ENCODE measurements around the gene CACNG3.

The CACNG3 gene

GRCh38 chr16:24367186-24367710 is 111.1 kb downstream of the CACNG3 start:
- Histone ChIP-seq H3K4me3 (ENCODE audit: low read length in 2 of 2) (no peak overlapping the region), H3K27me3 (ENCODE audit: control insufficient read depth in 2 of 2, insufficient read depth in 2 of 2, low read length in 2 of 2) (no peaks in the 10 kb centered on the region), H3K36me3 (ENCODE audit: control insufficient read depth in 2 of 2, insufficient read depth in 2 of 2, low read length in 2 of 2) (no peaks in the 10 kb centered on the region), H3K4me1 (ENCODE audit: control insufficient read depth in 2 of 2, insufficient read depth in 2 of 2, low read length in 2 of 2) (no peaks in the 10 kb centered on the region), H3K9ac (ENCODE audit: low read depth in 1 of 2, low read length in 2 of 2) (no peak overlapping the region), H3K27ac (ENCODE audit: low read depth in 2 of 2, low read length in 2 of 2) (no peak overlapping the region), H3K9me3 (ENCODE audit: control insufficient read depth in 2 of 2, low read length in 2 of 2) (no peaks in the 10 kb centered on the region)

GRCh38 chr16:24372824-24373223 is 116.7 kb downstream of the CACNG3 start:
- H3K27me3 ChIP-seq (ENCODE audit: control insufficient read depth in 2 of 2, insufficient read depth in 2 of 2, low read length in 2 of 2) = no peaks in the 10 kb centered on the region
- no peak overlapping the region for H3K9ac ChIP-seq (ENCODE audit: low read depth in 1 of 2, low read length in 2 of 2)
- no peak overlapping the region for H3K4me3 ChIP-seq (ENCODE audit: low read length in 2 of 2)
- H3K36me3 ChIP-seq (ENCODE audit: control insufficient read depth in 2 of 2, insufficient read depth in 2 of 2, low read length in 2 of 2) = no peaks in the 10 kb centered on the region
- no peak overlapping the region for H3K27ac ChIP-seq (ENCODE audit: low read depth in 2 of 2, low read length in 2 of 2)
- H3K9me3 ChIP-seq (ENCODE audit: control insufficient read depth in 2 of 2, low read length in 2 of 2) = no peaks in the 10 kb centered on the region
- H3K4me1 ChIP-seq (ENCODE audit: control insufficient read depth in 2 of 2, insufficient read depth in 2 of 2, low read length in 2 of 2) = no peaks in the 10 kb centered on the region

GRCh38 chr16:24378999-24379398 is 122.9 kb downstream of the CACNG3 start:
- H3K27ac ChIP-seq (ENCODE audit: low read depth in 2 of 2, low read length in 2 of 2) = no peak overlapping the region
- no peak overlapping the region for H3K4me3 ChIP-seq (ENCODE audit: low read length in 2 of 2)
- H3K36me3 ChIP-seq (ENCODE audit: control insufficient read depth in 2 of 2, insufficient read depth in 2 of 2, low read length in 2 of 2) = no peaks in the 10 kb centered on the region
- H3K27me3 ChIP-seq (ENCODE audit: control insufficient read depth in 2 of 2, insufficient read depth in 2 of 2, low read length in 2 of 2) = no peaks in the 10 kb centered on the region
- no peaks in the 10 kb centered on the region for H3K4me1 ChIP-seq (ENCODE audit: control insufficient read depth in 2 of 2, insufficient read depth in 2 of 2, low read length in 2 of 2)
- H3K9me3 ChIP-seq (ENCODE audit: control insufficient read depth in 2 of 2, low read length in 2 of 2) = peaks cover 0 to 2% of the 10 kb centered on the region in 2 donors
- no peak overlapping the region for H3K9ac ChIP-seq (ENCODE audit: low read depth in 1 of 2, low read length in 2 of 2)

GRCh38 chr16:24381470-24382118 is 125.5 kb downstream of the CACNG3 start:
- H3K36me3 ChIP-seq (ENCODE audit: control insufficient read depth in 2 of 2, insufficient read depth in 2 of 2, low read length in 2 of 2) = no peaks in the 10 kb centered on the region
- no peak overlapping the region for H3K27ac ChIP-seq (ENCODE audit: low read depth in 2 of 2, low read length in 2 of 2)
- H3K4me3 ChIP-seq (ENCODE audit: low read length in 2 of 2) = no peak overlapping the region
- H3K27me3 ChIP-seq (ENCODE audit: control insufficient read depth in 2 of 2, insufficient read depth in 2 of 2, low read length in 2 of 2) = no peaks in the 10 kb centered on the region
- no peaks in the 10 kb centered on the region for H3K4me1 ChIP-seq (ENCODE audit: control insufficient read depth in 2 of 2, insufficient read depth in 2 of 2, low read length in 2 of 2)
- no peak overlapping the region for H3K9ac ChIP-seq (ENCODE audit: low read depth in 1 of 2, low read length in 2 of 2)
- H3K9me3 ChIP-seq (ENCODE audit: control insufficient read depth in 2 of 2, low read length in 2 of 2) = peaks cover 0 to 2% of the 10 kb centered on the region in 2 donors

GRCh38 chr16:24382762-24383407 is 126.8 kb downstream of the CACNG3 start:
- Histone ChIP-seq H3K4me1 (ENCODE audit: control insufficient read depth in 2 of 2, insufficient read depth in 2 of 2, low read length in 2 of 2) (no peaks in the 10 kb centered on the region), H3K27ac (ENCODE audit: low read depth in 2 of 2, low read length in 2 of 2) (no peak overlapping the region), H3K9ac (ENCODE audit: low read depth in 1 of 2, low read length in 2 of 2) (no peak overlapping the region), H3K36me3 (ENCODE audit: control insufficient read depth in 2 of 2, insufficient read depth in 2 of 2, low read length in 2 of 2) (no peaks in the 10 kb centered on the region), H3K27me3 (ENCODE audit: control insufficient read depth in 2 of 2, insufficient read depth in 2 of 2, low read length in 2 of 2) (no peaks in the 10 kb centered on the region), H3K9me3 (ENCODE audit: control insufficient read depth in 2 of 2, low read length in 2 of 2) (peaks cover 0 to 2% of the 10 kb centered on the region in 2 donors), H3K4me3 (ENCODE audit: low read length in 2 of 2) (no peak overlapping the region)

GRCh38 chr16:24394341-24394740 is 138.2 kb downstream of the CACNG3 start:
- H3K27me3 ChIP-seq (ENCODE audit: control insufficient read depth in 2 of 2, insufficient read depth in 2 of 2, low read length in 2 of 2) = peaks cover 0 to under 1% of the 10 kb centered on the region in 2 donors
- no peaks in the 10 kb centered on the region for H3K9me3 ChIP-seq (ENCODE audit: control insufficient read depth in 2 of 2, low read length in 2 of 2)
- H3K9ac ChIP-seq (ENCODE audit: low read depth in 1 of 2, low read length in 2 of 2) = no peak overlapping the region
- H3K36me3 ChIP-seq (ENCODE audit: control insufficient read depth in 2 of 2, insufficient read depth in 2 of 2, low read length in 2 of 2) = no peaks in the 10 kb centered on the region
- H3K27ac ChIP-seq (ENCODE audit: low read depth in 2 of 2, low read length in 2 of 2) = no peak overlapping the region
- H3K4me3 ChIP-seq (ENCODE audit: low read length in 2 of 2) = no peak overlapping the region
- H3K4me1 ChIP-seq (ENCODE audit: control insufficient read depth in 2 of 2, insufficient read depth in 2 of 2, low read length in 2 of 2) = no peaks in the 10 kb centered on the region

- no peaks in the 10 kb centered on the region for H3K9me3 ChIP-seq (ENCODE audit: control insufficient read depth in 2 of 2, low read length in 2 of 2)
- H3K4me1 ChIP-seq (ENCODE audit: control insufficient read depth in 2 of 2, insufficient read depth in 2 of 2, low read length in 2 of 2) = no peaks in the 10 kb centered on the region
- H3K36me3 ChIP-seq (ENCODE audit: control insufficient read depth in 2 of 2, insufficient read depth in 2 of 2, low read length in 2 of 2) = no peaks in the 10 kb centered on the region
- no peak overlapping the region for H3K9ac ChIP-seq (ENCODE audit: low read depth in 1 of 2, low read length in 2 of 2)
- H3K4me3 ChIP-seq (ENCODE audit: low read length in 2 of 2) = no peak overlapping the region
- no peak overlapping the region for H3K27ac ChIP-seq (ENCODE audit: low read depth in 2 of 2, low read length in 2 of 2)
- peaks cover 0 to 2% of the 10 kb centered on the region in 2 donors for H3K27me3 ChIP-seq (ENCODE audit: control insufficient read depth in 2 of 2, insufficient read depth in 2 of 2, low read length in 2 of 2)
Observed at GRCh38 chr16:24396350-24397271, 140.5 kb downstream of the CACNG3 start.

- no peak overlapping the region for H3K4me3 ChIP-seq (ENCODE audit: low read length in 2 of 2)
- no peak overlapping the region for H3K9ac ChIP-seq (ENCODE audit: low read depth in 1 of 2, low read length in 2 of 2)
- H3K36me3 ChIP-seq (ENCODE audit: control insufficient read depth in 2 of 2, insufficient read depth in 2 of 2, low read length in 2 of 2) = no peaks in the 10 kb centered on the region
- no peaks in the 10 kb centered on the region for H3K9me3 ChIP-seq (ENCODE audit: control insufficient read depth in 2 of 2, low read length in 2 of 2)
- no peak overlapping the region for H3K27ac ChIP-seq (ENCODE audit: low read depth in 2 of 2, low read length in 2 of 2)
- H3K4me1 ChIP-seq (ENCODE audit: control insufficient read depth in 2 of 2, insufficient read depth in 2 of 2, low read length in 2 of 2) = no peaks in the 10 kb centered on the region
- no peaks in the 10 kb centered on the region for H3K27me3 ChIP-seq (ENCODE audit: control insufficient read depth in 2 of 2, insufficient read depth in 2 of 2, low read length in 2 of 2)
Observed at GRCh38 chr16:24409045-24409444, 152.9 kb downstream of the CACNG3 start.
